Transverse colon (tissue), 4 donors: Measurements from ENCODE around the gene PLPP2. TPM values are rescaled to one million over a fixed set of nuclear protein-coding genes. Genes with fewer than 3 reads are reported as not detected.

Experiments used
- DNase-seq: peaks from one replicate; pipeline ENCODE4 v3.0.0-alpha.2; 2019
- H3K27ac ChIP-seq, 4 donors: fragments of 200-600 bp; sonication (generic); 2 replicates each; pipeline ENCODE4 v1.5.1; 2016 to 2018; ENCODE audit warnings: inconsistent platforms in 4 of 4
- H3K27me3 ChIP-seq: fragments of 200-600 bp; sonication (generic); 2 replicates; pipeline ENCODE4 v1.5.1; 2017; ENCODE audit warnings: inconsistent platforms
- H3K36me3 ChIP-seq, 4 donors: fragments of 200-600 bp; sonication (generic); 2 replicates each; pipeline ENCODE4 v1.5.1; 2017 to 2019; ENCODE audit warnings: inconsistent platforms in 4 of 4
- H3K4me1 ChIP-seq, 4 donors: fragments of 200-600 bp; sonication (generic); 2 replicates each; pipeline ENCODE4 v1.5.1; 2017 to 2020; ENCODE audit warnings: inconsistent platforms in 4 of 4
- H3K4me3 ChIP-seq, 4 donors: fragments of 200-600 bp; sonication (generic); 1 replicate in 1 of 4; 2 replicates in 3 of 4; pipeline versions ENCODE4 v1.5.1 to v1.6.1; 2017 to 2019; ENCODE audit warnings: inconsistent platforms in 4 of 4
- H3K9me3 ChIP-seq, 2 donors: fragments of 200-600 bp; sonication (generic); 2 replicates each; pipeline ENCODE4 v1.5.1; 2017 to 2019; ENCODE audit warnings: inconsistent platforms in 2 of 2
- CTCF ChIP-seq, 5 experiments: fragments of 200-600 bp in 3 of 5; fragments of 450-650 bp in 2 of 5; sonication (generic) in 3 of 5; IDR thresholded peaks; 1 replicate in 2 of 5; 2 replicates in 3 of 5; pipeline ENCODE4 v1.5.1; 2016 to 2017; ENCODE audit warnings: antibody characterized with exemption in 5 of 5, inconsistent platforms in 3 of 5, mild to moderate bottlenecking in 2 of 5, moderate library complexity in 1 of 5
- EP300 ChIP-seq: sonication (generic); formaldehyde crosslinking; IDR thresholded peaks from one replicate; pipeline ENCODE4 v1.6.1; 2017; ENCODE audit warnings: antibody characterized with exemption, low read depth
- POLR2A ChIP-seq: fragments of 450-650 bp; IDR thresholded peaks from one replicate; pipeline ENCODE4 v1.6.1; 2016; ENCODE audit warnings: antibody characterized with exemption, mild to moderate bottlenecking, moderate library complexity
- POLR2AphosphoS5 ChIP-seq, 3 donors: sonication (generic); formaldehyde crosslinking; IDR thresholded peaks; one replicate each; pipeline ENCODE4 v1.6.1; 2016; ENCODE audit warnings: antibody characterized with exemption in 3 of 3
- WGBS, 2 donors: methylation state at CpG; one replicate each; pipeline ENCODE4 v1.1.5; 2018; ENCODE audit warnings: low coverage in 1 of 2; 5-methylcytosine and 5-hydroxymethylcytosine counted together
- in situ Hi-C, 4 donors: fragments of 200-750 bp; cut with MboI; loops; one replicate each; pipeline versions ENCODE4 v1.15.0 to v1.15.1; 2017; ENCODE audit warnings: low sequenced_read_pairs in 3 of 4, low pct_ligation_motif_present in 1 of 4, low pct_unique_long_range_greater_than_20kb in 1 of 4
- intact Hi-C: fragments of 100-400 bp; cut with DNase I; formaldehyde crosslinking; loops from one replicate; pipeline ENCODE4 v1.15.1; 2023; ENCODE audit warnings: low total_unique reads
- total RNA-seq, 4 donors: library from RNA; depleted of rRNA; stranded (reverse); fragments of >200 nt; gene quantifications; one replicate each; pipeline ENCODE4 v1.1.0, GENCODE V29; 2016

The PLPP2 gene
- total RNA-seq, 4 donors from 2014 or later: 130 to 190 (median 159) TPM

- DNase-seq: no peak
- H3K36me3 ChIP-seq: peaks cover 0 to 11% (median 4%) of the 10 kb centered on the region in 4 donors
- H3K27ac ChIP-seq: no peak overlapping the region
Measured at GRCh38 chr19:336067-336614, 44.9 kb upstream of the PLPP2 start.

GRCh38 chr19:335486-336066, 44.4 kb upstream of the PLPP2 start:
- Histone ChIP-seq H3K4me1 (peaks cover 0 to 2% (median under 1%) of the 10 kb centered on the region in 4 donors), H3K9me3 (no peaks in the 10 kb centered on the region), H3K4me3 (no peak overlapping the region), H3K27me3 (no peaks in the 10 kb centered on the region), H3K36me3 (peaks cover 0 to 16% (median 7%) of the 10 kb centered on the region in 4 donors), H3K27ac (no peak overlapping the region)
- DNase-seq: no peak
- in situ Hi-C loops: no loop called here
- no peak for TF ChIP-seq POLR2A
- TF ChIP-seq POLR2AphosphoS5 (IDR thresholded peaks at IDR 0.05): no peak
- no peak for TF ChIP-seq EP300
- no peak for TF ChIP-seq CTCF (IDR thresholded peaks at IDR 0.05)
- WGBS, 2 donors: 90% methylated on average over 21 of the region's 21 CpGs; no CpG with 5 or more reads in 1 of the 2 donors
- intact Hi-C loops: no loop called here

More at GRCh38 chr19:336067-336614, 44.9 kb upstream of the PLPP2 start:
- Histone ChIP-seq H3K4me3 (no peak overlapping the region), H3K9me3 (no peaks in the 10 kb centered on the region), H3K27me3 (no peaks in the 10 kb centered on the region), H3K4me1 (peaks cover 0 to 7% (median 3%) of the 10 kb centered on the region in 4 donors)
- intact Hi-C loops: no loop called here
- TF ChIP-seq POLR2A (no peak), EP300 (no peak), CTCF (IDR thresholded peaks at IDR 0.05) (no peak), POLR2AphosphoS5 (IDR thresholded peaks at IDR 0.05) (no peak)
- in situ Hi-C loops: no loop called here
- 83 to 93% methylated on average over 1 to 20 of the region's 20 CpGs for WGBS, 2 donors

- Histone ChIP-seq H3K27ac (no peak overlapping the region), H3K4me3 (no peak overlapping the region), H3K9me3 (no peaks in the 10 kb centered on the region), H3K36me3 (peaks cover 0 to 21% (median 9%) of the 10 kb centered on the region in 4 donors), H3K4me1 (no peaks in the 10 kb centered on the region), H3K27me3 (no peaks in the 10 kb centered on the region)
- TF ChIP-seq POLR2A (no peak), POLR2AphosphoS5 (IDR thresholded peaks at IDR 0.05) (no peak), EP300 (no peak), CTCF (IDR thresholded peaks at IDR 0.05) (no peak)
- intact Hi-C loops (no loop called here), in situ Hi-C loops (no loop called here)
- WGBS, 2 donors: 94% methylated on average over 8 of the region's 9 CpGs; no CpG with 5 or more reads in 1 of the 2 donors
- no peak for DNase-seq
Measured at GRCh38 chr19:335072-335471, 43.9 kb upstream of the PLPP2 start.

GRCh38 chr19:334296-335071, 43.3 kb upstream of the PLPP2 start:
- TF ChIP-seq CTCF (IDR thresholded peaks at IDR 0.05) (no peak), POLR2A (no peak), EP300 (no peak), POLR2AphosphoS5 (IDR thresholded peaks at IDR 0.05) (no peak)
- no peaks in the 10 kb centered on the region for H3K4me1 ChIP-seq
- 93 to 100% methylated on average over 2 to 19 of the region's 19 CpGs for WGBS, 2 donors
- H3K9me3 ChIP-seq: no peaks in the 10 kb centered on the region
- no peak overlapping the region for H3K4me3 ChIP-seq
- H3K27me3 ChIP-seq: no peaks in the 10 kb centered on the region
- in situ Hi-C loops: no loop called here
- no peak for DNase-seq
- intact Hi-C loops: no loop called here
- no peak overlapping the region for H3K27ac ChIP-seq
- peaks cover 0 to 25% (median 9%) of the 10 kb centered on the region in 4 donors for H3K36me3 ChIP-seq
